GM23248 (cell line): ENCODE results near the gene SLC26A5.
"Not testable (repeated sequence)": the region's sequence is repeated elsewhere in the genome, so short reads cannot be mapped to it uniquely, and the experiment has no call there.

ENCODE experiments used
- EZH2 ChIP-seq: fragments of 200-600 bp; sonication (generic); IDR thresholded peaks from 2 replicates; pipeline ENCODE4 v1.6.1; 2018; ENCODE audit warnings: antibody characterized with exemption, mild to moderate bottlenecking; ENCODE audit not compliant: insufficient read depth, poor library complexity, severe bottlenecking
- EZH2phosphoT487 ChIP-seq: fragments of 200-600 bp; sonication (generic); IDR thresholded peaks from 2 replicates; pipeline ENCODE4 v1.6.1; 2018; ENCODE audit warnings: antibody characterized with exemption, moderate library complexity, mild to moderate bottlenecking, low read depth; ENCODE audit not compliant: insufficient read depth

DNA sequence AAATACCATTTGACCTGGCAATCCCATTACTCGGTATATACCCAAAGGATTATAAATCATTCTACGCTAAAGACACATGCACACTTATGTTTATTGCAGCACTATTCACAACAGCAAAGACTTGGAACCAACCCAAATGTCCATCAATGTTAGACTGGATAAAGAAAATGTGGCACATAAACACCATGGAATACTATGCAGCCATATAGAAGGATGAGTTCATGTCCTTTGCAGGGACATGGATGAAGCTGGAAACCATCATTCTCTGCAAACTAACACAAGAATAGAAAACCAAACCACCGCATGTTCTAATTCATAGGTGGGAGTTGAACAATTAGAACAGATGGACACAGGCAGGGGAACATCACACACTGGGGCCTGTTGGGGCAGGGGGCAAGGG is 40.9 kb upstream of the SLC26A5 start:
- TF ChIP-seq EZH2, EZH2phosphoT487: not testable (repeated sequence)
